PC-3 (cell line): ENCODE measurements around the gene MYORG. TPM values are rescaled to one million over a fixed set of nuclear protein-coding genes. Genes with fewer than 3 reads are reported as not detected.

Experiments
- ATAC-seq: fragments of 200-7000 bp; cut with Tn5 transposase; 2 replicates; pipeline ENCODE4 v1.9.1; 2020; ENCODE audit warnings: mild to moderate bottlenecking, moderate library complexity
- BruUV-seq: library from RNA; stranded (reverse); fragments of 400-500 nt; replicated peaks from 2 replicates; lab custom pipeline; 2021; lab: Mats Ljungman, UMichigan
- CTCF ChIA-PET: fragments of 300-600 bp; sonication (Branson Sonifier 250); formaldehyde crosslinking; loops from one replicate; lab custom pipeline; 2022; ENCODE audit warnings: antibody characterized with exemption; lab: Charles Lee
- POLR2A ChIA-PET: fragments of 300-600 bp; sonication (Branson Sonifier 250); formaldehyde crosslinking; loops from one replicate; lab custom pipeline; 2022; ENCODE audit warnings: antibody characterized with exemption; ENCODE audit not compliant: unreplicated experiment; lab: Charles Lee
- DNase-seq: peaks from one replicate; pipeline ENCODE4 v3.0.0-alpha.2; 2015
- H2AFZ ChIP-seq: fragments of 300-600 bp; sonication (generic); 2 replicates; pipeline ENCODE4 v1.6.0; 2016; ENCODE audit warnings: antibody characterized with exemption, low read length
- H3F3A ChIP-seq: fragments of 300-600 bp; sonication (generic); one replicate; pipeline ENCODE4 v1.6.0; 2017; ENCODE audit warnings: antibody characterized with exemption, low read length, control low read depth, mild to moderate bottlenecking; ENCODE audit not compliant: unreplicated experiment
- H3K27ac ChIP-seq: fragments of 300-600 bp; sonication (generic); 2 replicates; pipeline ENCODE4 v1.5.1; 2016; ENCODE audit warnings: mild to moderate bottlenecking, low read length
- H3K27me3 ChIP-seq: fragments of 300-600 bp; sonication (generic); 2 replicates; pipeline ENCODE4 v1.6.1; 2016; ENCODE audit warnings: low read length, mixed read lengths
- H3K36me3 ChIP-seq: fragments of 300-600 bp; sonication (generic); 2 replicates; pipeline ENCODE4 v1.6.1; 2016; ENCODE audit warnings: low read depth, mixed run types, low read length, mixed read lengths
- H3K4me1 ChIP-seq: fragments of 300-600 bp; sonication (generic); 2 replicates; pipeline ENCODE4 v1.5.1; 2016; ENCODE audit warnings: low read length; ENCODE audit not compliant: insufficient read depth
- H3K4me2 ChIP-seq: fragments of 300-600 bp; sonication (generic); 2 replicates; pipeline ENCODE4 v1.6.0; 2016; ENCODE audit warnings: low read length
- H3K4me3 ChIP-seq: fragments of 300-600 bp; sonication (generic); 2 replicates; pipeline ENCODE4 v1.5.1; 2016; ENCODE audit warnings: mild to moderate bottlenecking, low read length, mixed read lengths
- H3K79me2 ChIP-seq: fragments of 300-600 bp; sonication (generic); 2 replicates; pipeline ENCODE4 v1.6.1; 2017; ENCODE audit warnings: low read length, mixed read lengths
- H3K9ac ChIP-seq: fragments of 300-600 bp; sonication (generic); 2 replicates; pipeline ENCODE4 v1.6.0; 2016; ENCODE audit warnings: mild to moderate bottlenecking, low read length
- H3K9me2 ChIP-seq: fragments of 300-600 bp; sonication (generic); replicated peaks from 2 replicates; pipeline ENCODE4 v1.6.1; 2016; ENCODE audit warnings: mixed run types, low read length, mixed read lengths
- H3K9me3 ChIP-seq: fragments of 300-600 bp; sonication (generic); 2 replicates; pipeline ENCODE4 v1.6.1; 2016; ENCODE audit warnings: low read length, mixed read lengths
- H4K20me1 ChIP-seq: fragments of 300-600 bp; sonication (generic); 2 replicates; pipeline ENCODE4 v1.6.1; 2016; ENCODE audit warnings: low read length, mixed read lengths
- EZH2 ChIP-seq: fragments of 300-600 bp; sonication (generic); IDR thresholded peaks from one replicate; pipeline ENCODE4 v1.6.1; 2017; ENCODE audit warnings: antibody characterized with exemption, mild to moderate bottlenecking, low read length; ENCODE audit not compliant: unreplicated experiment
- EZH2phosphoT487 ChIP-seq: fragments of 300-600 bp; sonication (generic); IDR thresholded peaks from 2 replicates; pipeline ENCODE4 v1.6.1; 2018; ENCODE audit warnings: mild to moderate bottlenecking, antibody characterized with exemption, low read length, borderline replicate concordance
- intact Hi-C: fragments of 100-400 bp; cut with micrococcal nuclease; formaldehyde crosslinking; loops from 2 replicates; pipeline ENCODE4 v1.9.0; 2023
- total RNA-seq: library from RNA; depleted of rRNA; stranded (reverse); fragments of >200 nt; gene quantifications from 2 replicates; pipeline ENCODE4 v1.2.3, GENCODE V29; 2014
- TF ChIP-seq, protein P1 (sequence below): fragments of 300-600 bp; sonication (generic); conservative IDR thresholded peaks from 2 replicates; pipeline ENCODE4 v1.5.1; 2017; ENCODE audit warnings: antibody characterized with exemption, low read depth, mild to moderate bottlenecking, low read length

The MYORG gene
- total RNA-seq, 1 experiment from 2014 or later: 3.4 TPM

DNA sequence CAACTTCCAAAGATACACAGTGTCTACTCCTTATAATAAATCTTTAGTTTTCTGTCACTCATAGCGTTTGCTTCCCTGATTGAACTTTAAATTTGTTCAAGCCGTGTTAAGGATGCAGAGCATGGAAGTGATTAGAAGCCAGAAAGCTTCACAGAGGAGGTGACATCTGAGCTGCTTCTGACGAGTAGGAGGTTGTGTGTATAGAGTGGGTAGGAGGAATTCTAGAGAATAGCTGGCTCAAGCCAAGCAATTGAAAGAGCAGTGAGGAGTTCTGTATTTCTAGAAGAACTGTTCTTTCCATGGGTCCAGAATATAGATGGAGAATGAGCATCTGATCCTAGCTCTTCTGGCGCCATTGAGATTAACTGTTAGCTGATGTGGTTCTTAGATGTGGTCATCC lies 41.3 kb downstream of the MYORG start:
- Histone ChIP-seq H3K27ac (no peak overlapping the region), H3K79me2 (peaks cover 9% of the 10 kb centered on the region; the same call in 1 of the 2 replicates), H3K4me1 (peaks cover 11% of the 10 kb centered on the region; the same call in 1 of the 2 replicates), H3K9me2 (no peaks in the 10 kb centered on the region), H2AFZ (no peak overlapping the region), H3K9ac (no peak overlapping the region), H3K27me3 (no peaks in the 10 kb centered on the region), H3K36me3 (no peaks in the 10 kb centered on the region; the same call in 1 of the 2 replicates), H3K9me3 (no peaks in the 10 kb centered on the region), H3F3A (no peaks in the 10 kb centered on the region), H3K4me3 (no peak overlapping the region), H3K4me2 (no peak overlapping the region), H4K20me1 (no peaks in the 10 kb centered on the region)
- POLR2A ChIA-PET: interaction anchor here (0.7 kb wide), 1 partner anchor 44 kb away, joined by 6 read pairs; no protein-coding TSS in a partner anchor
- intact Hi-C loops: no loop called here
- TF ChIP-seq EZH2phosphoT487: no peak
- TF ChIP-seq, protein P1, sequence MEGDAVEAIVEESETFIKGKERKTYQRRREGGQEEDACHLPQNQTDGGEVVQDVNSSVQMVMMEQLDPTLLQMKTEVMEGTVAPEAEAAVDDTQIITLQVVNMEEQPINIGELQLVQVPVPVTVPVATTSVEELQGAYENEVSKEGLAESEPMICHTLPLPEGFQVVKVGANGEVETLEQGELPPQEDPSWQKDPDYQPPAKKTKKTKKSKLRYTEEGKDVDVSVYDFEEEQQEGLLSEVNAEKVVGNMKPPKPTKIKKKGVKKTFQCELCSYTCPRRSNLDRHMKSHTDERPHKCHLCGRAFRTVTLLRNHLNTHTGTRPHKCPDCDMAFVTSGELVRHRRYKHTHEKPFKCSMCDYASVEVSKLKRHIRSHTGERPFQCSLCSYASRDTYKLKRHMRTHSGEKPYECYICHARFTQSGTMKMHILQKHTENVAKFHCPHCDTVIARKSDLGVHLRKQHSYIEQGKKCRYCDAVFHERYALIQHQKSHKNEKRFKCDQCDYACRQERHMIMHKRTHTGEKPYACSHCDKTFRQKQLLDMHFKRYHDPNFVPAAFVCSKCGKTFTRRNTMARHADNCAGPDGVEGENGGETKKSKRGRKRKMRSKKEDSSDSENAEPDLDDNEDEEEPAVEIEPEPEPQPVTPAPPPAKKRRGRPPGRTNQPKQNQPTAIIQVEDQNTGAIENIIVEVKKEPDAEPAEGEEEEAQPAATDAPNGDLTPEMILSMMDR: no peak
- no peak for TF ChIP-seq EZH2
- CTCF ChIA-PET: no interaction called here
- ATAC-seq (no peak), DNase-seq (no peak)
- no TSS peak for BruUV-seq

DNA sequence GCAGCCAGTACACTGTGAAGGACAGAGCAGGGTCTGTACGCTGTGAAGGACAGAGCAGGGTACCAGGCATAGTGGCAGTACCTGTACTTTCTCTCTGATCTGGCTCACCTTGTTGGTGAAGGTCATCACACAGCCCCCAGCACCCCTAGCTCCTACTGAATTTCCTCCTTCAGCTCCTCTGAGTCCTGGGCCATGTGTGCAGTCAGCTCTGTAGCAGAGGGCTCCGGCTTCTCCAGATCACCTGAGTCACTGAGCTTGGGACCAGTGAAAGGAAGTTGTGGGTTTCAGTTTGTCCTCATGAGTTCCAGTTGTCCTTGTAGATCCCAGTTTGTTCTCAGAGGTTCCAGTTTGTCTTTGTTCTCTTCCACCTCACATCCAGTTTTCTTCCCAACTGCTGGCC lies 41.8 kb downstream of the MYORG start:
- intact Hi-C loops: no loop called here
- Histone ChIP-seq H3K9me2 (no peaks in the 10 kb centered on the region), H4K20me1 (no peaks in the 10 kb centered on the region), H3K79me2 (peaks cover 13% of the 10 kb centered on the region; the same call in 1 of the 2 replicates), H3K4me3 (no peak overlapping the region), H3F3A (no peaks in the 10 kb centered on the region), H3K4me2 (no peak overlapping the region), H2AFZ (no peak overlapping the region), H3K36me3 (no peaks in the 10 kb centered on the region; the same call in 1 of the 2 replicates), H3K9ac (no peak overlapping the region), H3K27ac (no peak overlapping the region), H3K9me3 (no peaks in the 10 kb centered on the region), H3K4me1 (peaks cover 12% of the 10 kb centered on the region; the same call in 1 of the 2 replicates), H3K27me3 (no peaks in the 10 kb centered on the region)
- ChIA-PET CTCF (no interaction called here), POLR2A (no interaction called here)
- TF ChIP-seq EZH2phosphoT487 (no peak), EZH2 (no peak)
- TF ChIP-seq, protein P1: no peak
- no peak for ATAC-seq
- no TSS peak for BruUV-seq
- DNase-seq: no peak

DNA sequence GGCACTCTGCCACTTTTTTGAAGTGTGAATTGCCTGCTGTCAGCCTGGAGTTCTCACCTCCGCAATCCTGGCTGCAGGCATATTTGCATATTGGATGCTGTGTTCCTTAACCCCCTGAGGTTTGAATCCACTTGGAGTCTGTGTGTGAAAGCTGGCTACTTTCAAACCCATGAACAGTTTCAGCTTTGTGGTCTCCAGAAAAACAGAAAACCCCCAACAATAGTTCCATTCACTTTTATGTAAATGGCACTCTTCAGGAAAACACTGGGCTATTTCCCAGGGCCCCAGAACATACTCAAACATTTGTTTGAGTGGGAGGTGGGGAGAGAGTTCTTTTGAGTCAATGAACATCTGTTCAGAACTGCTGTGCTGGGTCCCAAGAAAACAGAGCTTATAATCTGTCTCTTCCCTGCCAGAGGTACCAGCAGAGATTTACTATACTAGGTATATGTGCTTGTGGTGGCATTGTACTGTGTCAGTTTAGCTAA lies 42.3 kb downstream of the MYORG start:
- POLR2A ChIA-PET: interaction anchor here (0.6 kb wide), 1 partner anchor 167 kb away, joined by 3 read pairs; no protein-coding TSS in a partner anchor
- H3K4me1 ChIP-seq: peaks cover 12% of the 10 kb centered on the region; the same call in 1 of the 2 replicates
- H4K20me1 ChIP-seq: no peaks in the 10 kb centered on the region
- H3K9me2 ChIP-seq: no peaks in the 10 kb centered on the region
- intact Hi-C loops: no loop called here
- no peak for DNase-seq
- H2AFZ ChIP-seq: no peak overlapping the region
- H3K27ac ChIP-seq: no peak overlapping the region
- no peaks in the 10 kb centered on the region; the same call in 1 of the 2 replicates for H3K36me3 ChIP-seq
- no peaks in the 10 kb centered on the region for H3K9me3 ChIP-seq
- no peaks in the 10 kb centered on the region for H3F3A ChIP-seq
- CTCF ChIA-PET: no interaction called here
- H3K27me3 ChIP-seq: no peaks in the 10 kb centered on the region
- no peak overlapping the region for H3K4me2 ChIP-seq
- H3K79me2 ChIP-seq: peaks cover 17% of the 10 kb centered on the region; the same call in 1 of the 2 replicates
- H3K4me3 ChIP-seq: no peak overlapping the region
- no peak for ATAC-seq
- BruUV-seq: no TSS peak
- TF ChIP-seq, protein P1: no peak
- TF ChIP-seq EZH2 (no peak), EZH2phosphoT487 (no peak)
- H3K9ac ChIP-seq: no peak overlapping the region
